Adrenal gland (tissue), 5 donors: ENCODE data around the gene SH3BGRL3.

Experiments
- POLR2A ChIP-seq, 2 donors: fragments of 450-650 bp; IDR thresholded peaks; one replicate each; pipeline ENCODE4 v1.6.1; 2017; ENCODE audit warnings: antibody characterized with exemption in 2 of 2, mild to moderate bottlenecking in 2 of 2, moderate library complexity in 1 of 2
- TF ChIP-seq, protein P1 (sequence below), 6 experiments: fragments of 450-650 bp in 4 of 6; fragments of 200-600 bp in 2 of 6; sonication (generic) in 1 of 6; IDR thresholded peaks; 1 replicate in 5 of 6; 2 replicates in 1 of 6; pipeline versions ENCODE4 v1.5.1 to v1.8.0; 2016 to 2021; ENCODE audit warnings: antibody characterized with exemption in 6 of 6, mild to moderate bottlenecking in 2 of 6, moderate library complexity in 1 of 6
- donor health status: DM: no; HTN: no; CAD: no.

DNA sequence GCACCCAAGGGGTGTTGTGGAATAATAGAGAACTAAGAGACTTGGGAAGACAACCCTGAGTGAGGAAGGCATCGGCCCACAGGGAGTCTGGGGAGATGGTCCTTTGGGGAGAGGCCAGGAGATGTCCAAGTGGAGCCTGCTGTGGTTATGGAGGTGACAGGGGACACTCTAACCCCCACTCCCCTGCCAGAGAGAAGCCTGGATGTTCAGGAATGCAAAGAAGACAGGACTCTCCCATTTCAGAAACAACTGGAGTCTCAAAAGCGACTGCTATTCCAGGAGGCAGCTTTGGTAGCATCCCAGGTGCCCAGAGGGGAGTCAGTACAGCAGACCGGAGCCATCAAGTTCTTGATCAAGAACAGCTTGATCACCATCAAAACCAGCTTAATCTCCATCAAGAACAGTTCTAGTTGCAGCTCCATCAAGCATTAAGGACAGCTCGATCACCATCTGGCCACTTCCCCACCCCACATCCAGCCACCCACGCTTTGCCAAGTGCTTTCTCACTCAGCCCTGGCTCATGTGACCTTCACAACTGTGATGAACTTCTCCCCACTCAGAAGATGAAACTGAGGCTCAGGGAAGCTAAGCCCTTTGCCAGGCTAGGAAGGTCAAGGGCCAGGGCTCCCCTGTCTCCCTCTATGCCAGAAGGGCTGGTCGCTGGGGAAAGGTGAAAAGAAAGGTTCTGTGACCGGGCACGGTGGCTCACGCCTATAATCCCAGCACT, 38.6 kb downstream of the SH3BGRL3 start:
- TF ChIP-seq, protein P1, sequence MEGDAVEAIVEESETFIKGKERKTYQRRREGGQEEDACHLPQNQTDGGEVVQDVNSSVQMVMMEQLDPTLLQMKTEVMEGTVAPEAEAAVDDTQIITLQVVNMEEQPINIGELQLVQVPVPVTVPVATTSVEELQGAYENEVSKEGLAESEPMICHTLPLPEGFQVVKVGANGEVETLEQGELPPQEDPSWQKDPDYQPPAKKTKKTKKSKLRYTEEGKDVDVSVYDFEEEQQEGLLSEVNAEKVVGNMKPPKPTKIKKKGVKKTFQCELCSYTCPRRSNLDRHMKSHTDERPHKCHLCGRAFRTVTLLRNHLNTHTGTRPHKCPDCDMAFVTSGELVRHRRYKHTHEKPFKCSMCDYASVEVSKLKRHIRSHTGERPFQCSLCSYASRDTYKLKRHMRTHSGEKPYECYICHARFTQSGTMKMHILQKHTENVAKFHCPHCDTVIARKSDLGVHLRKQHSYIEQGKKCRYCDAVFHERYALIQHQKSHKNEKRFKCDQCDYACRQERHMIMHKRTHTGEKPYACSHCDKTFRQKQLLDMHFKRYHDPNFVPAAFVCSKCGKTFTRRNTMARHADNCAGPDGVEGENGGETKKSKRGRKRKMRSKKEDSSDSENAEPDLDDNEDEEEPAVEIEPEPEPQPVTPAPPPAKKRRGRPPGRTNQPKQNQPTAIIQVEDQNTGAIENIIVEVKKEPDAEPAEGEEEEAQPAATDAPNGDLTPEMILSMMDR (IDR thresholded peaks at IDR 0.05), result no peak
- no peak for TF ChIP-seq POLR2A (IDR thresholded peaks at IDR 0.05)
